ENCODE measurements around the gene KRT31. TPM values are rescaled to one million over a fixed set of nuclear protein-coding genes. Genes with fewer than 3 reads are reported as not detected.
"Not testable (repeated sequence)": the region's sequence is repeated elsewhere in the genome, so short reads cannot be mapped to it uniquely, and the experiment has no call there.

KRT31 gene
- total RNA-seq, 1 donor from 2014 or later, result not detected

DNA sequence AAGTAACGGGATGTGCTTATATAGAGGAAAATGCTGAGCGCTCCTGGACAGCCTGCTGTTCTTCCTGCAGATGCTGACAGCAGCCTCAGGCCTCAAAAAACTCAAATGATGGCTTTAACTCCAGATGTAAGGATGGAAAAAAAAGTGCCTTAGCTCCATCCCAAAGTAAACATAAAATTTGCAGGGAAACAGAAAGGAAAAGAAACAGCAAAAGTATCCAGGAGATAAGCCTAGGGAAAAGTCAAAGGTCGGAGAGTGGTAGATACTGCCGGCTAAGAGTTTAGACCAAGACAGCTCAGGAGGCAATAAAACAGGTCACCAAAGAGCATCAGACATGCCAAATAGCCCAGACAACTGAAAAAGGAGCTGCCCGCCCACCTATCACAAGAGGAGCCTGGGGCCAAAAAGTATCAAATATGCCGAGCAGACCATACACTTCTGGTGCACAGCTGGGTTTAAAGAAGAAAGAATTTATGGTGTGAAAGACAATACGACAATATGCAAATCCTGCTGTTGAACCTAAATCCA, 6.9 kb downstream of the KRT31 start:
- Mint-ChIP-seq H3K36me3 (peaks cover 6% of the 10 kb centered on the region), H3K9me3 (peaks cover 10% of the 10 kb centered on the region), H3K27me3 (ENCODE audit: low read depth) (no peaks in the 10 kb centered on the region), H3K27ac (no peak overlapping the region), H3K4me1 (peaks cover 14% of the 10 kb centered on the region), H3K4me3 (no peak overlapping the region)
- TF ChIP-seq, protein P1, sequence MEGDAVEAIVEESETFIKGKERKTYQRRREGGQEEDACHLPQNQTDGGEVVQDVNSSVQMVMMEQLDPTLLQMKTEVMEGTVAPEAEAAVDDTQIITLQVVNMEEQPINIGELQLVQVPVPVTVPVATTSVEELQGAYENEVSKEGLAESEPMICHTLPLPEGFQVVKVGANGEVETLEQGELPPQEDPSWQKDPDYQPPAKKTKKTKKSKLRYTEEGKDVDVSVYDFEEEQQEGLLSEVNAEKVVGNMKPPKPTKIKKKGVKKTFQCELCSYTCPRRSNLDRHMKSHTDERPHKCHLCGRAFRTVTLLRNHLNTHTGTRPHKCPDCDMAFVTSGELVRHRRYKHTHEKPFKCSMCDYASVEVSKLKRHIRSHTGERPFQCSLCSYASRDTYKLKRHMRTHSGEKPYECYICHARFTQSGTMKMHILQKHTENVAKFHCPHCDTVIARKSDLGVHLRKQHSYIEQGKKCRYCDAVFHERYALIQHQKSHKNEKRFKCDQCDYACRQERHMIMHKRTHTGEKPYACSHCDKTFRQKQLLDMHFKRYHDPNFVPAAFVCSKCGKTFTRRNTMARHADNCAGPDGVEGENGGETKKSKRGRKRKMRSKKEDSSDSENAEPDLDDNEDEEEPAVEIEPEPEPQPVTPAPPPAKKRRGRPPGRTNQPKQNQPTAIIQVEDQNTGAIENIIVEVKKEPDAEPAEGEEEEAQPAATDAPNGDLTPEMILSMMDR (IDR thresholded peaks at IDR 0.05; ENCODE audit: unreplicated experiment), result no peak
- DNase-seq (ENCODE audit: low spot score in 2 of 2, unreplicated experiment in 2 of 2), result no peak

DNA sequence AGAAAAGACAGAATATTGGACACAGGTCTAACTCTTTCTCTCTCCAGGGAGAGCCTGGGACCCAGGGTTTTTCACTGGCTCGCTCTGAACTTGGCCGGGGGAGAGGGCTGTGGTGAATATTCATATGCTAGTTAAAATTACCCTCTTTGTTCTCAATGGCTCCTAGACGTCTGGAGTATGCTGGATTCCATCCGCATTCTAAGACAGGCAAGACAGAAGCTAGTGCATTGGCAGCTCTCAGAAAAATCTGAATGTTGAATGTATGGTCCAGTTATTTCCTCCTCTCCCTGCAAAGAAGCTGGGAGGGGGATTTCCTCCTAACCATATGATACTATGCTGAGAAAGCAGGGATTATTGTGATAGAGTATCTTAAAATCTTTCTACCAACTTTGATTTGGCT, 9.7 kb downstream of the KRT31 start:
- TF ChIP-seq, protein P1 (IDR thresholded peaks at IDR 0.05; ENCODE audit: unreplicated experiment), result no peak

DNA sequence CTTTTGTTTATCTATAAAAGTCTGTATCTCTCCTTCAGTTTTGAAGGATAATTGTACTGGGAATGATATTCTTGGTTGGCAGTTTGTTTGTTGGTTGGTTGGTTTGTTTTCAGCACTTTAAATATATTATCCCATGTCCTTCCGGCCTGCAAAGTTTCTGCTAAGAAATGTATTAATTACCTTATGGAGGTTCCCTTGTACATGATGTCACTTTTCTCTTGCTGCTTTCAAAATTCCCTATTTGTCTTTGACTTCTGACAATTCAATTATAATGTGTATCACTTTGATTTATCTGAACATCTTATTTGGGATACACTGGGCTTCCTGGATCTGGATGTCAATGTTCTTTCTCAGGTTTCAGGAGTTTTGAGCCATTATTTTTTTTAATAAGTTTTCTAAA, 11.2 kb downstream of the KRT31 start:
- TF ChIP-seq, protein P1 (IDR thresholded peaks at IDR 0.05; ENCODE audit: unreplicated experiment), result no peak
- Mint-ChIP-seq H3K9me3 (peaks cover 10% of the 10 kb centered on the region), H3K4me1 (peaks cover 10% of the 10 kb centered on the region), H3K27me3 (ENCODE audit: low read depth) (no peaks in the 10 kb centered on the region), H3K27ac (no peak overlapping the region), H3K36me3 (peaks cover 6% of the 10 kb centered on the region), H3K4me3 (no peak overlapping the region)
- no peak for DNase-seq (ENCODE audit: low spot score in 2 of 2, unreplicated experiment in 2 of 2)

More for the DNA sequence above, 9.7 kb downstream of the KRT31 start:
- no peak for DNase-seq (ENCODE audit: low spot score in 2 of 2, unreplicated experiment in 2 of 2)
- H3K36me3 Mint-ChIP-seq, result peaks cover 6% of the 10 kb centered on the region
- no peak overlapping the region for H3K4me3 Mint-ChIP-seq
- H3K27me3 Mint-ChIP-seq (ENCODE audit: low read depth), result no peaks in the 10 kb centered on the region
- peaks cover 10% of the 10 kb centered on the region for H3K9me3 Mint-ChIP-seq
- peaks cover 13% of the 10 kb centered on the region for H3K4me1 Mint-ChIP-seq
- H3K27ac Mint-ChIP-seq, result no peak overlapping the region

DNA sequence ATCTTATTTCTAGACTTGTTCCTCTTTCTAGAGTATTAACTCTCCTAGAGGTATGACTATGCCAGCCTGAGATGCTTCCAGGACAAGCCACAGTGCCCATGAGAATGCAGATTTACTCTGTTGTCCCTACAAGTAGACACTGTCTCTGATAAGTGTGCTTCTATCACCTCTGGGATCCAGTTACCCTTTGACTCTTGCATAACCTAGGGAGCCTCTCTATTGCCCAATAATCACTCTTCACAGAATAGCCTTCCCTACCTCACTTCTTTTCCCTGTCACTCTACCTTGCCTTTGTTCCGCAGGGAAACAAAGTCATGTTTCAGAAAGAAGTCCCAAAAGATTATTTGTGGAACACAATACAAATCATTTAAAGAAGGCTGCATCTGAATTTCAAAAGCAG, 13.7 kb downstream of the KRT31 start:
- Mint-ChIP-seq H3K27me3 (ENCODE audit: low read depth) (no peaks in the 10 kb centered on the region), H3K4me1 (no peaks in the 10 kb centered on the region), H3K27ac (no peak overlapping the region), H3K9me3 (peaks cover 10% of the 10 kb centered on the region), H3K36me3 (peaks cover 6% of the 10 kb centered on the region), H3K4me3 (no peak overlapping the region)
- TF ChIP-seq, protein P1 (IDR thresholded peaks at IDR 0.05; ENCODE audit: unreplicated experiment), result no peak
- no peak for DNase-seq (ENCODE audit: low spot score in 2 of 2, unreplicated experiment in 2 of 2)

DNA sequence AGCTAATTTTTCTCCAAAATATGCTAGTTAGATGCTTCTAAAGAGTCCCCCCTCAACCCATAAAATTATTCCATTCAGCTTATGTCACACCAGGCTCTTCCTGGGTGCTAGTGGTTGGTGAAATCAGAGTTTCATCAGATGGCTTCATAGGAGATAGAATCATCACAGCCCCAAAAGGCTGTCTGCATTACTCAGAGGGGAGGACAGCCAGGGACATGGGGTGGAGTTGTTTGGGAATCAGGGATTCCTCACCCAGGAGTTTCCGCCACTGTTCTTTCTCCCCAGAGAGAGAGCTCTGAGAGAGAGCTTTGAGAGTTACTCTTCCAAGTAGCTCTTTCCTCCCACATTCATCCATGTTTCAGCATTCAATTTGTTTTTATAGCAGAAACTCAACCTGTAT, 15.0 kb downstream of the KRT31 start:
- DNase-seq (ENCODE audit: low spot score in 2 of 2, unreplicated experiment in 2 of 2), result no peak
- H3K4me3 Mint-ChIP-seq, result no peak overlapping the region
- peaks cover 10% of the 10 kb centered on the region for H3K9me3 Mint-ChIP-seq
- no peak overlapping the region for H3K27ac Mint-ChIP-seq
- H3K36me3 Mint-ChIP-seq, result peaks cover 5% of the 10 kb centered on the region
- peaks cover 4% of the 10 kb centered on the region for H3K4me1 Mint-ChIP-seq
- TF ChIP-seq, protein P1 (IDR thresholded peaks at IDR 0.05; ENCODE audit: unreplicated experiment), result no peak
- no peaks in the 10 kb centered on the region for H3K27me3 Mint-ChIP-seq (ENCODE audit: low read depth)

DNA sequence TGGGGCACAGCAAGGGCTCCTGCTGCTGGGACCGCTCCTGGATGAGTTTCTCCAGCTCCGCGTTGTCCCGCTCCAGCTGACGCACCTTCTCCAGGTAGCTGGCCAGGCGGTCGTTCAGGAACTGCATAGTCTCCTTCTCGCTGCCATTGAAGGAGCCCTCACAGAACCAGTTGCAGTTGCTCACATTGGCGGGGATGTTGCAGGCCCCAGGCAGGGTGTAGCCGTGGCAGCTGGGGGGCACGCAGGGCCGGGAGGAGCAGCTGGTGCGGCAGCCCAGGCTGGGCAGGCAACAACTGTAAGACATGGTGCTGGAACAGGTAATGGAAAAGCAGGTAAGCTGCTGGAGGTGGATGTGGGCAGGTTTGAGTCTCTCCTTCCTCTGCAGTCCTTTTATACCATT, 15.5 kb downstream of the KRT31 start, which contains the start of gene KRT34:
Gene KRT34 (minus strand): TSS at position 364 of the 400 bp plus-strand sequence. CDS start 60 bp downstream, at position 304.
- not testable (repeated sequence) for H3K4me1 Mint-ChIP-seq; H3K27ac Mint-ChIP-seq; H3K4me3 Mint-ChIP-seq; H3K36me3 Mint-ChIP-seq; H3K9me3 Mint-ChIP-seq; DNase-seq (ENCODE audit: low spot score in 2 of 2, unreplicated experiment in 2 of 2); H3K27me3 Mint-ChIP-seq (ENCODE audit: low read depth)

DNA sequence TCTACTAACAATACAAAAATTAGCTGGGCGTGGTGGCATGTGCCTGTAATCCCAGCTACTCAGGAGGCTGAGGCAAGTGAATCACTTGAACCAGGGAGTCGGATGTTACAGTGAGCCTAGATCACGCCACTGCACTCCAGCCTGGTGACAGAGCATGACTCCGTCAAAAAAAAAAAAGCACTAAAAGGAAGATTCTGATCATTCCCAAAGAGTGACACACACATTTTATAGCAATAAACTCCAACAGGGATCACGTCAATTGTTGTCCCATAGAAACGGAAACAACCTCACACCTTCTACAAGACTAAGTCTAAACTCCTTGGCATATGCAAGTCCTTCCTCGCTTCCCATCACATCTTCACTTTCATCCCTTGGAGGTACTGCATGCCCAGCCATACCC, 17.3 kb downstream of the KRT31 start:
- DNase-seq (ENCODE audit: low spot score in 2 of 2, unreplicated experiment in 2 of 2); H3K4me3 Mint-ChIP-seq; H3K27me3 Mint-ChIP-seq (ENCODE audit: low read depth); H3K27ac Mint-ChIP-seq; H3K4me1 Mint-ChIP-seq; H3K9me3 Mint-ChIP-seq; H3K36me3 Mint-ChIP-seq: not testable (repeated sequence)
